ENCODE data around the gene FAM227A.

FAM227A gene

DNA sequence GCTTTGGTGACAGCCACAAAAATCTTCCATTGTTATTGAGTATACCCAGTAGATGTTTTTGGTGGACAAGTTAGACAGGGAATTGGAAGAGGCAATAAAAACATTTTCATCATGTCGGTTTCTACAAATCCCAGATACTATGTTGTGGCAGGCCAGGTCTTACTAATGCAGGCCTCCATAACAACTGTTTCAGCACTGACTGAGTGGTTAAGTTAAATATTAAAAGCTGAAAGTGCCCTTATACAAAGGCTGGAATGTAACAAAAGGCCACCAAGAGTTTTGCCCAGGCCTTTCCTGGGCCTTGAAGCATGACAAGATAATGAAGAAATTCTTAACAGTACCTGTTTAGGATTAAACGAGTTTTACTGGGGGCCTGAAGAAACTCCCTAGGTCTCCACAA, 115.5 kb downstream of the FAM227A start:
- no peak for DNase-seq (ENCODE audit: low read depth in 2 of 2)

DNA sequence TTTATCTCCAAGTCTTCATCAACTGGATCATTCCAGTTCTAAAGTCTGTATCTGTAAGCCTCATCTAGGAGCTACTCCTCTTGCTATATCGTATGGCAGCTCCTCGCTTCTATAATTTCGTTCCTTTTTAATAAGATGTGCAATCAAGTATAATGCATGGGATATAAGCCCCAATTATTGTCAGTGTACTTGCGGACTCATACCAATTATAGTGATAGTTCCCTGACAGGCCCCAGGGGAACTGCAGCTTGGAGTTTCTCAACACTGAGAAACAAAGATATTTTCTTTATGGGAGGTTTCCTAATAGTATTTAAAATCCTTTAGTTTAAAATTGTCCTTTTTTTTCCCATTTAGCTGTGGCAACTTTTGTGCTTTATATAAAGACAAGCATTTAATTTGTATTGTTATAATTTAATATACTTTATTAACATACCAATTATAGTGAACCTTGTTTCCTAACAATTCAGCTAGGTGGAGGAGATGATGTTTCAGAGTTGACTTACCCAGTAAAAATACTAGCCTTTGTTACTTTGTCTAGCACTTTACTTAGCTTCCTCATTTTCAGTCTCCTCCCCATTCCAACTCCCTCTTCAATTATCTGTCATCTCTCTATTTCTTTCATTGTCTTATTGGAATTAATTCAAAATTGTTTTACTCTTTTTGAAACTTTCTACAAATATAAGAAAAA, 124.8 kb downstream of the FAM227A start:
- no peak for DNase-seq (ENCODE audit: low read depth in 2 of 2)
